ENCODE results near the gene PERM1.

Gene PERM1

GRCh38 chr1:966135-966703 lies 15.7 kb downstream of the PERM1 start, which contains the start of gene PLEKHN1:
PLEKHN1 (plus strand) TSS chr1:966482; CDS start chr1:966532, 50 bp downstream.
- no peak for TF ChIP-seq CTCF (IDR thresholded peaks at IDR 0.05; ENCODE audit: low read depth, low read length, missing control alignments)
- in situ Hi-C loops (cut with HindIII; ENCODE audit: low pct_ligation_motif_present, low sequenced_read_pairs), result no loop called here
- peak; percentile 55 for DNase-seq
- H3K4me3 ChIP-seq (ENCODE audit: low read depth, low read length), result peak within 1 kb of the TSS; percentile 63
- peaks cover 16% of the 10 kb centered on the region for H3K36me3 ChIP-seq (replicated peaks)
- peak within 1 kb of the TSS; percentile 70 for H3K27ac ChIP-seq
- peaks cover 4% of the 10 kb centered on the region for H3K27me3 ChIP-seq (replicated peaks)

- Histone ChIP-seq H3K27ac (peak overlapping the region; percentile 70), H3K4me3 (ENCODE audit: low read depth, low read length) (no peak overlapping the region), H3K36me3 (replicated peaks) (peaks cover 16% of the 10 kb centered on the region), H3K27me3 (replicated peaks) (peaks cover 2% of the 10 kb centered on the region)
- in situ Hi-C loops (cut with HindIII; ENCODE audit: low pct_ligation_motif_present, low sequenced_read_pairs), result no loop called here
- no peak for TF ChIP-seq CTCF (IDR thresholded peaks at IDR 0.05; ENCODE audit: low read depth, low read length, missing control alignments)
- DNase-seq, result no peak
Observed at GRCh38 chr1:965526-966134, 16.3 kb downstream of the PERM1 start.

GRCh38 chr1:964691-965525 lies 17.0 kb downstream of the PERM1 start:
- in situ Hi-C loops (cut with HindIII; ENCODE audit: low pct_ligation_motif_present, low sequenced_read_pairs), result no loop called here
- TF ChIP-seq CTCF (IDR thresholded peaks at IDR 0.05; ENCODE audit: low read depth, low read length, missing control alignments), result no peak
- peaks cover 16% of the 10 kb centered on the region for H3K36me3 ChIP-seq (replicated peaks)

GRCh38 chr1:963746-964525 lies 18.0 kb downstream of the PERM1 start:
- no peak for DNase-seq
- no peak for TF ChIP-seq CTCF (IDR thresholded peaks at IDR 0.05; ENCODE audit: low read depth, low read length, missing control alignments)
- Histone ChIP-seq H3K4me3 (ENCODE audit: low read depth, low read length) (no peak overlapping the region), H3K27ac (no peak overlapping the region), H3K36me3 (replicated peaks) (peaks cover 16% of the 10 kb centered on the region), H3K27me3 (replicated peaks) (no peaks in the 10 kb centered on the region)
- in situ Hi-C loops (cut with HindIII; ENCODE audit: low pct_ligation_motif_present, low sequenced_read_pairs), result no loop called here

More at GRCh38 chr1:964691-965525, 17.0 kb downstream of the PERM1 start:
- Histone ChIP-seq H3K27ac (no peak overlapping the region), H3K4me3 (ENCODE audit: low read depth, low read length) (no peak overlapping the region), H3K27me3 (replicated peaks) (no peaks in the 10 kb centered on the region)
- DNase-seq, result no peak

GRCh38 chr1:963301-963651 lies 18.6 kb downstream of the PERM1 start:
- TF ChIP-seq CTCF (IDR thresholded peaks at IDR 0.05; ENCODE audit: low read depth, low read length, missing control alignments), result no peak
- in situ Hi-C loops (cut with HindIII; ENCODE audit: low pct_ligation_motif_present, low sequenced_read_pairs), result no loop called here
- no peaks in the 10 kb centered on the region for H3K27me3 ChIP-seq (replicated peaks)
- DNase-seq, result no peak
- no peak overlapping the region for H3K27ac ChIP-seq
- H3K36me3 ChIP-seq (replicated peaks), result peaks cover 16% of the 10 kb centered on the region
- H3K4me3 ChIP-seq (ENCODE audit: low read depth, low read length), result no peak overlapping the region
